HL-60 (cell line): Measurements from ENCODE around the gene LHX4.

Source experiments
- CTCF ChIP-seq: IDR thresholded peaks from one replicate; pipeline ENCODE4 v1.5.1; 2011; ENCODE audit warnings: low read length, control low read depth, inconsistent platforms; ENCODE audit not compliant: insufficient read depth
- GABPA ChIP-seq: IDR thresholded peaks from 2 replicates; pipeline ENCODE4 v1.6.1; 2012; ENCODE audit warnings: low read depth
- POLR2AphosphoS5 ChIP-seq: IDR thresholded peaks from 2 replicates; pipeline ENCODE4 v1.6.1; 2012; ENCODE audit warnings: low read depth
- SPI1 ChIP-seq: IDR thresholded peaks from 2 replicates; pipeline ENCODE4 v1.6.1; 2012; ENCODE audit warnings: low read depth, mild to moderate bottlenecking, borderline replicate concordance
- TF ChIP-seq, protein P1 (sequence below): IDR thresholded peaks from 2 replicates; pipeline ENCODE4 v1.6.1; 2012; ENCODE audit warnings: low read depth; ENCODE audit not compliant: insufficient replicate concordance

DNA sequence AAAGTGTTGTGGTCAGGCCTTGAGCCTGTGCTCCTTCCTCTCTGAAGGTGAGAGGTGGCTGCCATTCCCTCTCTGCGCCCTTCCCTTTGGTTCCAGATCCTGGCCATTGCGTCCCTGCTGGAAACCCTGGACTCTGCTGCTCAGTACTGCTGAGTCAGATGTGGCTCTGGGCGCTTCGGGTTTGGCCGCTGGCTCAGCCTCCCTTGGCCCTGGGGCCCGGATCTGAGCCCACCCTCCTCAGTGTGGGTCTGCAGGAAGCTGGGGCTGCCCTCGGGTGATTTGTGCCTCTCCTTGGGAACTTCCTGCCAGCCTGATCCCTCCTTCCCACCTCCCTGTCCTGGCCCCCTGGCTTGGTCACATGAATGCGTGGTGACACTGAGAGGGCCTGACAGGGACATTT lies 43.2 kb upstream of the LHX4 start:
- TF ChIP-seq CTCF (no peak), GABPA (no peak), SPI1 (no peak), POLR2AphosphoS5 (no peak)
- TF ChIP-seq, protein P1, sequence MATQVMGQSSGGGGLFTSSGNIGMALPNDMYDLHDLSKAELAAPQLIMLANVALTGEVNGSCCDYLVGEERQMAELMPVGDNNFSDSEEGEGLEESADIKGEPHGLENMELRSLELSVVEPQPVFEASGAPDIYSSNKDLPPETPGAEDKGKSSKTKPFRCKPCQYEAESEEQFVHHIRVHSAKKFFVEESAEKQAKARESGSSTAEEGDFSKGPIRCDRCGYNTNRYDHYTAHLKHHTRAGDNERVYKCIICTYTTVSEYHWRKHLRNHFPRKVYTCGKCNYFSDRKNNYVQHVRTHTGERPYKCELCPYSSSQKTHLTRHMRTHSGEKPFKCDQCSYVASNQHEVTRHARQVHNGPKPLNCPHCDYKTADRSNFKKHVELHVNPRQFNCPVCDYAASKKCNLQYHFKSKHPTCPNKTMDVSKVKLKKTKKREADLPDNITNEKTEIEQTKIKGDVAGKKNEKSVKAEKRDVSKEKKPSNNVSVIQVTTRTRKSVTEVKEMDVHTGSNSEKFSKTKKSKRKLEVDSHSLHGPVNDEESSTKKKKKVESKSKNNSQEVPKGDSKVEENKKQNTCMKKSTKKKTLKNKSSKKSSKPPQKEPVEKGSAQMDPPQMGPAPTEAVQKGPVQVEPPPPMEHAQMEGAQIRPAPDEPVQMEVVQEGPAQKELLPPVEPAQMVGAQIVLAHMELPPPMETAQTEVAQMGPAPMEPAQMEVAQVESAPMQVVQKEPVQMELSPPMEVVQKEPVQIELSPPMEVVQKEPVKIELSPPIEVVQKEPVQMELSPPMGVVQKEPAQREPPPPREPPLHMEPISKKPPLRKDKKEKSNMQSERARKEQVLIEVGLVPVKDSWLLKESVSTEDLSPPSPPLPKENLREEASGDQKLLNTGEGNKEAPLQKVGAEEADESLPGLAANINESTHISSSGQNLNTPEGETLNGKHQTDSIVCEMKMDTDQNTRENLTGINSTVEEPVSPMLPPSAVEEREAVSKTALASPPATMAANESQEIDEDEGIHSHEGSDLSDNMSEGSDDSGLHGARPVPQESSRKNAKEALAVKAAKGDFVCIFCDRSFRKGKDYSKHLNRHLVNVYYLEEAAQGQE = no peak
